ENCODE measurements around the gene SLC8B1.

- no peak for TF ChIP-seq EZH2 (IDR thresholded peaks at IDR 0.05)
- no peak for TF ChIP-seq POLR2AphosphoS5 (IDR thresholded peaks at IDR 0.05; ENCODE audit: borderline replicate concordance, low read depth, low read length)
- TF ChIP-seq FOXP2 (optimal IDR thresholded peaks at IDR 0.05; ENCODE audit: control extremely low read depth, extremely low read length, insufficient read depth) = no peak
Observed at GRCh38 chr12:113248842-113249435, 86.0 kb downstream of the SLC8B1 start.
